Measurements from ENCODE around the gene PELI1.

DNA sequence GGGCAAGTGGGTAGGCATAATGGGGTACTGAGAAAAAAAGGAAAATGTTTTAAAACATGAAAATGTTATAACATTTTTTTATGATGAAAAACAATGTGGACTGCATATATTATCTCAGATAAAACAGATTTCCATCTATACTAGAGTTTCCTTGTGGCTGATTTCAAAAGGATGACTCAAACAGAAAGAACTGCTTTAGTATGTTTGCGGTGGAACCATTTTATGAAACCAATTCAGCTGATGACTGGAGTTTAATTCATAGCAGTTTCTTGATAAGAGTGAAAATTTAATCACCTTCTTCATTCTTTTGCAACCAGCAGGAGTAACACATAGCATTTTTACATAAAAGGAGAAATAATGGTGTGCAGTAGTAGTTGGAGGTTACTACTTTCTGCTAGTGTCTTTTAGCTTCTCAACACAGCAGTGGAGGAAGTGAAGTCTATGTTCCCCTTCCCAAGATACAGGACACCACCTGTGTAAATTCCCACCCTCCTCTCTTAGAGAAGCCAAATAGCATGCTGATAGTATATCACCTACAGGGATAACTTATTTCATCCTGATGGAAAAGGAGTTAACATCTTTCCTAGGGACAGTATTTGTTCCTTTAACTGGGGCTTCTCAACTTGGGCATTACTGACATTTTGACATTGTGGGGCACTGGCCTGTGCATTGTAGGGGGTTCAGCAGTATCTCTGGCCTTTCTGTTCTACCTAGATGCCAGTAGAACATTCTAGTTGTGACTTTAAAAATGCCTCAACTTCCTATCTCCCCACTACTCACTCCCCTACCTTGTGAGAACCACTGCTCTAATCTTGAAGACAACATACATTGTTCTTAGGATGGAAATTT, 29.9 kb downstream of the PELI1 start:
- TF ChIP-seq, protein P1, sequence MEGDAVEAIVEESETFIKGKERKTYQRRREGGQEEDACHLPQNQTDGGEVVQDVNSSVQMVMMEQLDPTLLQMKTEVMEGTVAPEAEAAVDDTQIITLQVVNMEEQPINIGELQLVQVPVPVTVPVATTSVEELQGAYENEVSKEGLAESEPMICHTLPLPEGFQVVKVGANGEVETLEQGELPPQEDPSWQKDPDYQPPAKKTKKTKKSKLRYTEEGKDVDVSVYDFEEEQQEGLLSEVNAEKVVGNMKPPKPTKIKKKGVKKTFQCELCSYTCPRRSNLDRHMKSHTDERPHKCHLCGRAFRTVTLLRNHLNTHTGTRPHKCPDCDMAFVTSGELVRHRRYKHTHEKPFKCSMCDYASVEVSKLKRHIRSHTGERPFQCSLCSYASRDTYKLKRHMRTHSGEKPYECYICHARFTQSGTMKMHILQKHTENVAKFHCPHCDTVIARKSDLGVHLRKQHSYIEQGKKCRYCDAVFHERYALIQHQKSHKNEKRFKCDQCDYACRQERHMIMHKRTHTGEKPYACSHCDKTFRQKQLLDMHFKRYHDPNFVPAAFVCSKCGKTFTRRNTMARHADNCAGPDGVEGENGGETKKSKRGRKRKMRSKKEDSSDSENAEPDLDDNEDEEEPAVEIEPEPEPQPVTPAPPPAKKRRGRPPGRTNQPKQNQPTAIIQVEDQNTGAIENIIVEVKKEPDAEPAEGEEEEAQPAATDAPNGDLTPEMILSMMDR (IDR thresholded peaks at IDR 0.05; ENCODE audit: low read length): no peak
- no peak for TF ChIP-seq EZH2 (IDR thresholded peaks at IDR 0.05; ENCODE audit: borderline replicate concordance, low read length)
